GM12874 (cell line): Measurements from ENCODE around the gene RBM14.

Experiments used
- TF ChIP-seq, protein P1 (sequence below): IDR thresholded peaks from 2 replicates; pipeline ENCODE4 v1.5.1; 2011; ENCODE audit warnings: low read depth, mild to moderate bottlenecking, control low read depth, low read length, moderate library complexity; ENCODE audit not compliant: insufficient read depth

Gene RBM14

GRCh38 chr11:66625041-66625751, 8.8 kb downstream of the RBM14 start:
- TF ChIP-seq, protein P1, sequence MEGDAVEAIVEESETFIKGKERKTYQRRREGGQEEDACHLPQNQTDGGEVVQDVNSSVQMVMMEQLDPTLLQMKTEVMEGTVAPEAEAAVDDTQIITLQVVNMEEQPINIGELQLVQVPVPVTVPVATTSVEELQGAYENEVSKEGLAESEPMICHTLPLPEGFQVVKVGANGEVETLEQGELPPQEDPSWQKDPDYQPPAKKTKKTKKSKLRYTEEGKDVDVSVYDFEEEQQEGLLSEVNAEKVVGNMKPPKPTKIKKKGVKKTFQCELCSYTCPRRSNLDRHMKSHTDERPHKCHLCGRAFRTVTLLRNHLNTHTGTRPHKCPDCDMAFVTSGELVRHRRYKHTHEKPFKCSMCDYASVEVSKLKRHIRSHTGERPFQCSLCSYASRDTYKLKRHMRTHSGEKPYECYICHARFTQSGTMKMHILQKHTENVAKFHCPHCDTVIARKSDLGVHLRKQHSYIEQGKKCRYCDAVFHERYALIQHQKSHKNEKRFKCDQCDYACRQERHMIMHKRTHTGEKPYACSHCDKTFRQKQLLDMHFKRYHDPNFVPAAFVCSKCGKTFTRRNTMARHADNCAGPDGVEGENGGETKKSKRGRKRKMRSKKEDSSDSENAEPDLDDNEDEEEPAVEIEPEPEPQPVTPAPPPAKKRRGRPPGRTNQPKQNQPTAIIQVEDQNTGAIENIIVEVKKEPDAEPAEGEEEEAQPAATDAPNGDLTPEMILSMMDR = no peak

DNA sequence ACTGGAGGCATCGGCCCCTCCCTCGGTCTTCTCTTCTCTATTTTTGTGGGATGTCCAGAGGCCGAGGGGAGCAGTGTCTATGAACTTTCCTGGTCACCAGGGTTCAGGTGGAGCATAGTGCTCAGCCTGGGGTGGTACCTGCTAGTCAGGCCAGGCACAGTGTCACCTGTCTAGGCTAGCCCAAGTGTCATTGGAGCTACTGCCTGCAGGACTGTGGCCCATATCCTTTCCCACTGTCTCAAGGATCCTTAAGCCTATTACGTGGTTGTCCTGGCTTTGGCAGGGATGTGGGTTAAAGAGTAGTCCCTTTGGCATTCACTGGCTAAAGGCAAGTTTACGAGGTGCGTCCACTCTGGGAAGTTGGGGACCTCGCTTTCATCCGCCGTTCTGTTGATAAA, 9.3 kb downstream of the RBM14 start:
- TF ChIP-seq, protein P1 = no peak

DNA sequence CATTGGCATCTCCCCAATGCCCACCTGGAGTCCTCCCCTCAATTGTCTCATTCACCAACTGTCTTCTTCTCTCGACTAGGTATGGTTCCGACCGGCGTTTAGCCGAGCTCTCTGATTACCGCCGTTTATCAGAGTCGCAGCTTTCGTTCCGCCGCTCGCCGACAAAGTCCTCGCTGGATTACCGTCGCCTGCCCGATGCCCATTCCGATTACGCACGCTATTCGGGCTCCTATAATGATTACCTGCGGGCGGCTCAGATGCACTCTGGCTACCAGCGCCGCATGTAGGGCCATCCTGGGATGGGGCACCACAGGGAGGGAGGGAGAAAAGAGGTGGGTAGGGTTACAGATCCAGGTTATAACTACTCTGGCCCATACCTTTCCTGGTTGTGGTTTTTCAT, 10.0 kb downstream of the RBM14 start:
- TF ChIP-seq, protein P1 = no peak

DNA sequence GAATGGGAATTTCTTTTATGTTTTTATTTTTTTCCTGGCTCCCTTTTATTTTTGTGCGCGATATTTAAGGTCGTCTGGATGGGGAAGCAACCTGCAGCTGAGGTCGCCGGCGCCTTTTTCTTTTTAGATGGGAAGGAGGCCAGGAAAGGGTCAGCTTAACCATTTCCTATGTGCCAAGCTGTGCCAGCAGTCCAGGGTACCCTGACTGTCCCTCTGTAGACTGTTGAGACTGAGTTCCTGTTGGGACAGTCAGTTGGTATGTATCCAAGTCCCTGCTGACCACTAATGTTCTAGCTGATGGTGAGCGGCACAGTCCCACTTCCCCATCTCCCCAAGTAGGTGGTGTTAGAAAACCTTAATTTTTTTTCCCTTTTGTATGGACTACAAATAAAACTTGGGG, 10.5 kb downstream of the RBM14 start:
- TF ChIP-seq, protein P1 = no peak

GRCh38 chr11:66628061-66628603, 11.7 kb downstream of the RBM14 start:
- TF ChIP-seq, protein P1 = no peak

GRCh38 chr11:66629356-66629755, 12.9 kb downstream of the RBM14 start:
- TF ChIP-seq, protein P1 = no peak

GRCh38 chr11:66631883-66632282, 15.5 kb downstream of the RBM14 start:
- TF ChIP-seq, protein P1 = no peak
